IMR-90 (cell line): ENCODE measurements around the gene CHMP1A. TPM values are rescaled to one million over a fixed set of nuclear protein-coding genes. Genes with fewer than 3 reads are reported as not detected.

ENCODE experiments used
- ATAC-seq: fragments of 200-7000 bp; cut with Tn5 transposase; 2 replicates; pipeline ENCODE4 v1.9.1; 2020; ENCODE audit warnings: low read depth, mild to moderate bottlenecking, moderate library complexity
- BruUV-seq: library from RNA; stranded (reverse); fragments of 400-500 nt; replicated peaks from 2 replicates; lab custom pipeline; 2021; lab: Mats Ljungman, UMichigan
- CTCF ChIA-PET: fragments of 300-600 bp; formaldehyde crosslinking; extraction: SDS; loops from one replicate; lab custom pipeline; 2021; ENCODE audit warnings: antibody characterized with exemption; lab: Yijun Ruan, JAX
- POLR2A ChIA-PET: fragments of 300-600 bp; sonication (Branson Sonifier 250); formaldehyde crosslinking; loops from one replicate; lab custom pipeline; 2022; ENCODE audit warnings: antibody characterized with exemption; ENCODE audit not compliant: unreplicated experiment; lab: Charles Lee
- DNase-seq: peaks from one replicate; pipeline ENCODE4 v3.0.0; 2013
- H2AFZ ChIP-seq: replicated peaks from 2 replicates; pipeline ENCODE3; 2013; ENCODE audit warnings: low read length, mild to moderate bottlenecking; ENCODE audit not compliant: poor library complexity
- H2AK5ac ChIP-seq: 2 replicates; pipeline ENCODE4 v1.6.1; 2013; ENCODE audit warnings: low read depth, low read length, inconsistent platforms
- H2AK9ac ChIP-seq: replicated peaks from 2 replicates; pipeline ENCODE3; 2013; ENCODE audit warnings: mild to moderate bottlenecking, low read depth, low read length, moderate library complexity; ENCODE audit not compliant: poor library complexity
- H2BK120ac ChIP-seq: 2 replicates; pipeline ENCODE4 v1.6.1; 2013; ENCODE audit warnings: low read depth, low read length, inconsistent platforms
- H2BK15ac ChIP-seq: 3 replicates; pipeline ENCODE4 v1.6.1; 2013; ENCODE audit warnings: low read depth, low read length, inconsistent platforms
- H2BK20ac ChIP-seq: 2 replicates; pipeline ENCODE4 v1.6.1; 2013; ENCODE audit warnings: low read depth, mild to moderate bottlenecking, inconsistent platforms, low read length, moderate library complexity
- H2BK5ac ChIP-seq: 2 replicates; pipeline ENCODE4 v1.6.1; 2013; ENCODE audit warnings: mild to moderate bottlenecking, low read depth, low read length, inconsistent platforms; ENCODE audit not compliant: poor library complexity, severe bottlenecking
- H3K14ac ChIP-seq: replicated peaks from 2 replicates; pipeline ENCODE4 v1.6.1; 2013; ENCODE audit warnings: low read depth, low read length, inconsistent platforms
- H3K18ac ChIP-seq: 2 replicates; pipeline ENCODE4 v1.6.1; 2013; ENCODE audit warnings: low read depth, low read length, control low read depth
- H3K23ac ChIP-seq: 2 replicates; pipeline ENCODE4 v1.6.1; 2013; ENCODE audit warnings: low read depth, low read length, inconsistent platforms
- H3K27ac ChIP-seq: 2 replicates; pipeline ENCODE4 v1.5.1; 2013; ENCODE audit warnings: mild to moderate bottlenecking, control low read depth, low read length; ENCODE audit not compliant: insufficient read depth
- H3K27me3 ChIP-seq: 2 replicates; pipeline ENCODE4 v1.6.1; 2013; ENCODE audit warnings: low read length; ENCODE audit not compliant: control insufficient read depth, insufficient read depth
- H3K36me3 ChIP-seq: 2 replicates; pipeline ENCODE4 v1.6.1; 2013; ENCODE audit warnings: low read length, mixed read lengths; ENCODE audit not compliant: control insufficient read depth, insufficient read depth
- H3K4ac ChIP-seq: 2 replicates; pipeline ENCODE4 v1.6.1; 2013; ENCODE audit warnings: low read depth, low read length, inconsistent platforms
- H3K4me1 ChIP-seq: 2 replicates; pipeline ENCODE4 v1.6.1; 2013; ENCODE audit warnings: low read length, mixed read lengths; ENCODE audit not compliant: control insufficient read depth, insufficient read depth
- H3K4me2 ChIP-seq: 2 replicates; pipeline ENCODE4 v1.6.1; 2013; ENCODE audit warnings: low read depth, mild to moderate bottlenecking, control low read depth, low read length, moderate library complexity
- H3K4me3 ChIP-seq: 2 replicates; pipeline ENCODE4 v1.5.1; 2013; ENCODE audit warnings: low read depth, mild to moderate bottlenecking, control low read depth, low read length, moderate library complexity; ENCODE audit not compliant: insufficient read depth
- H3K56ac ChIP-seq: 2 replicates; pipeline ENCODE4 v1.6.1; 2013; ENCODE audit warnings: low read length, inconsistent platforms; ENCODE audit not compliant: insufficient read depth; ENCODE audit errors: extremely low read depth
- H3K79me1 ChIP-seq, 2 experiments: 2 replicates each; pipeline ENCODE4 v1.6.1; 2013; ENCODE audit warnings: low read length in 2 of 2, inconsistent platforms in 1 of 2, low read depth in 1 of 2
- H3K9ac ChIP-seq: 2 replicates; pipeline ENCODE4 v1.6.1; 2013; ENCODE audit warnings: low read depth, low read length, control low read depth
- H3K9me1 ChIP-seq: 2 replicates; pipeline ENCODE4 v1.6.1; 2013; ENCODE audit warnings: low read length, inconsistent platforms; ENCODE audit not compliant: insufficient read depth
- H3K9me3 ChIP-seq: 2 replicates; pipeline ENCODE4 v1.6.1; 2013; ENCODE audit warnings: low read length; ENCODE audit not compliant: control insufficient read depth, insufficient read depth
- H4K20me1 ChIP-seq: 2 replicates; pipeline ENCODE4 v1.6.1; 2013; ENCODE audit warnings: low read length, inconsistent platforms; ENCODE audit not compliant: insufficient read depth
- H4K5ac ChIP-seq: 2 replicates; pipeline ENCODE4 v1.6.1; 2013; ENCODE audit warnings: mild to moderate bottlenecking, low read depth, low read length, control low read depth
- H4K8ac ChIP-seq, 2 experiments: 2 replicates each; pipeline ENCODE4 v1.6.1; 2013; ENCODE audit warnings: low read depth in 2 of 2, low read length in 2 of 2, control low read depth in 1 of 2, inconsistent platforms in 1 of 2
- H4K91ac ChIP-seq: 2 replicates; pipeline ENCODE4 v1.6.1; 2013; ENCODE audit warnings: low read depth, low read length, inconsistent platforms; ENCODE audit not compliant: insufficient read depth
- BHLHE40 ChIP-seq: fragments of 150-350 bp; IDR thresholded peaks from 2 replicates; pipeline ENCODE4 v1.6.1; 2016; ENCODE audit warnings: mild to moderate bottlenecking, low read depth, low read length
- CEBPB ChIP-seq: IDR thresholded peaks from 2 replicates; pipeline ENCODE4 v1.6.1; 2012; ENCODE audit warnings: low read depth, low read length, improper control_type of control experiment
- CHD1 ChIP-seq: IDR thresholded peaks from 2 replicates; pipeline ENCODE4 v1.6.1; 2012; ENCODE audit warnings: low read depth, low read length, improper control_type of control experiment
- FOS ChIP-seq: fragments of 150-350 bp; IDR thresholded peaks from 2 replicates; pipeline ENCODE4 v1.6.1; 2016; ENCODE audit warnings: low read depth, low read length
- MAFK ChIP-seq: IDR thresholded peaks from 2 replicates; pipeline ENCODE4 v1.6.1; 2012; ENCODE audit warnings: low read depth, low read length, improper control_type of control experiment
- MAZ ChIP-seq: IDR thresholded peaks from 2 replicates; pipeline ENCODE4 v1.6.1; 2012; ENCODE audit warnings: low read depth, mild to moderate bottlenecking, low read length, improper control_type of control experiment, moderate library complexity, borderline replicate concordance
- MXI1 ChIP-seq: IDR thresholded peaks from 2 replicates; pipeline ENCODE4 v1.6.1; 2012; ENCODE audit warnings: low read depth, mild to moderate bottlenecking, low read length, moderate library complexity, borderline replicate concordance
- NFE2L2 ChIP-seq: fragments of 150-350 bp; IDR thresholded peaks from 2 replicates; pipeline ENCODE4 v1.6.1; 2016; ENCODE audit warnings: low read depth, mild to moderate bottlenecking, low read length
- POLR2A ChIP-seq: IDR thresholded peaks from 2 replicates; pipeline ENCODE4 v1.6.1; 2012; ENCODE audit warnings: mild to moderate bottlenecking, low read depth, low read length
- RAD21 ChIP-seq: IDR thresholded peaks from 2 replicates; pipeline ENCODE4 v1.6.1; 2012; ENCODE audit warnings: low read length, improper control_type of control experiment
- RCOR1 ChIP-seq: IDR thresholded peaks from 2 replicates; pipeline ENCODE4 v1.6.1; 2012; ENCODE audit warnings: mild to moderate bottlenecking, low read length, improper control_type of control experiment; ENCODE audit not compliant: insufficient replicate concordance
- RFX5 ChIP-seq: IDR thresholded peaks from 2 replicates; pipeline ENCODE4 v1.8.0; 2012; ENCODE audit warnings: low read depth, mild to moderate bottlenecking, low read length, moderate library complexity
- SMC3 ChIP-seq: fragments of 150-350 bp; IDR thresholded peaks from 2 replicates; pipeline ENCODE4 v1.6.1; 2016; ENCODE audit warnings: low read depth, mild to moderate bottlenecking, antibody characterized with exemption, low read length, moderate library complexity
- WGBS, 2 experiments: methylation state at CpG; one replicate each; pipeline versions ENCODE4 v1.1.5 to v1.1.7; 2013; ENCODE audit warnings: missing lambda C conversion rate in 2 of 2; ENCODE audit not compliant: insufficient read length in 1 of 2; ENCODE audit errors: extremely low coverage in 2 of 2; 5-methylcytosine and 5-hydroxymethylcytosine counted together
- dilution Hi-C: fragments of 300-500 bp; cut with HindIII; formaldehyde crosslinking; loops from one replicate; pipeline ENCODE4 v1.14.3; 2018; ENCODE audit warnings: low sequenced_read_pairs; ENCODE audit not compliant: unreplicated experiment
- in situ Hi-C: fragments of 300-500 bp; cut with MboI; formaldehyde crosslinking; loops from 3 replicates; pipeline ENCODE4 v1.14.3; 2019; ENCODE audit warnings: low sequenced_read_pairs, inconsistent platforms, mixed read lengths
- intact Hi-C: fragments of 100-400 bp; cut with micrococcal nuclease; formaldehyde crosslinking; loops from 2 replicates; pipeline ENCODE4 v1.10.0; 2022
- polyA plus RNA-seq, 3 experiments: library from polyadenylated mRNA; depleted of rRNA; stranded (reverse); fragments of >200 nt; gene quantifications; 2 replicates each; pipeline ENCODE4 v1.2.3, GENCODE V29; 2012; ENCODE audit warnings: low replicate concordance in 1 of 3
- total RNA-seq: library from RNA; depleted of rRNA; stranded (reverse); fragments of >200 nt; gene quantifications from 2 replicates; pipeline ENCODE4 v1.2.3, GENCODE V29; 2012
- TF ChIP-seq, protein P1 (sequence below): fragments of 150-350 bp; IDR thresholded peaks from 2 replicates; pipeline ENCODE4 v1.6.1; 2016; ENCODE audit warnings: low read depth, mild to moderate bottlenecking, low read length, moderate library complexity, borderline replicate concordance
- TF ChIP-seq, protein P2 (sequence below): conservative IDR thresholded peaks from 2 replicates; pipeline ENCODE4 v1.5.1; 2012; ENCODE audit warnings: mild to moderate bottlenecking, low read depth, low read length, improper control_type of control experiment
- TF ChIP-seq, protein P3 (sequence below): fragments of 150-350 bp; IDR thresholded peaks from 2 replicates; pipeline ENCODE4 v1.6.1; 2017; ENCODE audit warnings: mild to moderate bottlenecking, antibody characterized with exemption, low read length, low read depth

The CHMP1A gene
- total and polyA plus RNA-seq, 2 of the 4 experiments (the other 2 are of a cell fraction) = 97.3 to 99.8 TPM

DNA sequence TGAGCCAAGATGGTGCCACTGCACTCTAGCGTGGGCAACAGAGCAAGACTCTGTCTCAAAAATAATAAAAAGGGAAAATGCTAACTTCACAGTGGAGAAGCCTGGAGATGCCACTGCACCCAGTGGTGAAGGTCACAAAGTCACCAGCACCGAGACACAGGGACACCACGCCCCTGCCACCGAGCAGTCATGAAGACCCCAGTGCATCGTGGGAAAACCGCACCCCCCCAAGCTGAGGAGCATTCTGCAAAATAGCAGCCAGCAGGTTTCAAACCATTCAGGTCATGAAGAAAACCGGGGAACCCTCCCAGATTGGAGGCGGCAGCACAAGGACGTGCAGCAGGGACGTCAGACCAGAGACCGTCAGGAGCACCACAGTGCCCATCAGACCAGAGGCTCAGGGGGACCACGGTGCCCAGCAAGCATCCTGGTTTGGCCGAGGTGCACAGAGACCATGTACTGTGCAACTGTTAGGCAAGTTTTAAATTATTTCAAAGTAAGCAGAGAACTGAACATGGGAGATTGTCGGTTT, 13.7 kb downstream of the CHMP1A start:
- ChIA-PET CTCF (no interaction called here), POLR2A (no interaction called here)
- peaks cover 38% of the 10 kb centered on the region for H3K36me3 ChIP-seq
- H3K27ac ChIP-seq = no peak overlapping the region
- H3K4ac ChIP-seq = no peak overlapping the region
- H3K4me2 ChIP-seq = no peak overlapping the region
- no peak overlapping the region for H2BK20ac ChIP-seq
- H2AK9ac ChIP-seq = no peak overlapping the region
- TF ChIP-seq RAD21 (no peak), RCOR1 (no peak), BHLHE40 (no peak), CHD1 (no peak), RFX5 (no peak), NFE2L2 (no peak), FOS (no peak), CEBPB (no peak), MAZ (no peak), SMC3 (no peak), POLR2A (no peak), MAFK (no peak), MXI1 (no peak)
- TF ChIP-seq, protein P1, sequence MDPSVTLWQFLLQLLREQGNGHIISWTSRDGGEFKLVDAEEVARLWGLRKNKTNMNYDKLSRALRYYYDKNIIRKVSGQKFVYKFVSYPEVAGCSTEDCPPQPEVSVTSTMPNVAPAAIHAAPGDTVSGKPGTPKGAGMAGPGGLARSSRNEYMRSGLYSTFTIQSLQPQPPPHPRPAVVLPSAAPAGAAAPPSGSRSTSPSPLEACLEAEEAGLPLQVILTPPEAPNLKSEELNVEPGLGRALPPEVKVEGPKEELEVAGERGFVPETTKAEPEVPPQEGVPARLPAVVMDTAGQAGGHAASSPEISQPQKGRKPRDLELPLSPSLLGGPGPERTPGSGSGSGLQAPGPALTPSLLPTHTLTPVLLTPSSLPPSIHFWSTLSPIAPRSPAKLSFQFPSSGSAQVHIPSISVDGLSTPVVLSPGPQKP = no peak
- TF ChIP-seq, protein P2, sequence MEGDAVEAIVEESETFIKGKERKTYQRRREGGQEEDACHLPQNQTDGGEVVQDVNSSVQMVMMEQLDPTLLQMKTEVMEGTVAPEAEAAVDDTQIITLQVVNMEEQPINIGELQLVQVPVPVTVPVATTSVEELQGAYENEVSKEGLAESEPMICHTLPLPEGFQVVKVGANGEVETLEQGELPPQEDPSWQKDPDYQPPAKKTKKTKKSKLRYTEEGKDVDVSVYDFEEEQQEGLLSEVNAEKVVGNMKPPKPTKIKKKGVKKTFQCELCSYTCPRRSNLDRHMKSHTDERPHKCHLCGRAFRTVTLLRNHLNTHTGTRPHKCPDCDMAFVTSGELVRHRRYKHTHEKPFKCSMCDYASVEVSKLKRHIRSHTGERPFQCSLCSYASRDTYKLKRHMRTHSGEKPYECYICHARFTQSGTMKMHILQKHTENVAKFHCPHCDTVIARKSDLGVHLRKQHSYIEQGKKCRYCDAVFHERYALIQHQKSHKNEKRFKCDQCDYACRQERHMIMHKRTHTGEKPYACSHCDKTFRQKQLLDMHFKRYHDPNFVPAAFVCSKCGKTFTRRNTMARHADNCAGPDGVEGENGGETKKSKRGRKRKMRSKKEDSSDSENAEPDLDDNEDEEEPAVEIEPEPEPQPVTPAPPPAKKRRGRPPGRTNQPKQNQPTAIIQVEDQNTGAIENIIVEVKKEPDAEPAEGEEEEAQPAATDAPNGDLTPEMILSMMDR = no peak
- TF ChIP-seq, protein P3, sequence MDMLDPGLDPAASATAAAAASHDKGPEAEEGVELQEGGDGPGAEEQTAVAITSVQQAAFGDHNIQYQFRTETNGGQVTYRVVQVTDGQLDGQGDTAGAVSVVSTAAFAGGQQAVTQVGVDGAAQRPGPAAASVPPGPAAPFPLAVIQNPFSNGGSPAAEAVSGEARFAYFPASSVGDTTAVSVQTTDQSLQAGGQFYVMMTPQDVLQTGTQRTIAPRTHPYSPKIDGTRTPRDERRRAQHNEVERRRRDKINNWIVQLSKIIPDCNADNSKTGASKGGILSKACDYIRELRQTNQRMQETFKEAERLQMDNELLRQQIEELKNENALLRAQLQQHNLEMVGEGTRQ = no peak
- no peak overlapping the region for H3K14ac ChIP-seq
- H3K4me3 ChIP-seq = no peak overlapping the region
- in situ Hi-C loops (loop anchor here (5.0 kb wide), 1 partner anchor 72 kb away; no protein-coding TSS in a partner anchor), dilution Hi-C loops (no loop called here), intact Hi-C loops (no loop called here)
- no peak for DNase-seq
- H2AK5ac ChIP-seq = no peak overlapping the region
- no peak overlapping the region for H4K8ac ChIP-seq
- H3K9ac ChIP-seq = no peak overlapping the region
- H3K27me3 ChIP-seq = no peaks in the 10 kb centered on the region
- no peak overlapping the region for H3K23ac ChIP-seq
- H2BK15ac ChIP-seq = no peak overlapping the region
- H3K4me1 ChIP-seq = peaks cover 2% of the 10 kb centered on the region; the same call in 1 of the 2 replicates
- H2BK5ac ChIP-seq = no peak overlapping the region
- H2BK120ac ChIP-seq = no peak overlapping the region
- no peak overlapping the region for H2AFZ ChIP-seq
- BruUV-seq = no TSS peak
- H4K5ac ChIP-seq = no peak overlapping the region
- H4K91ac ChIP-seq = no peak overlapping the region
- no peaks in the 10 kb centered on the region for H3K9me3 ChIP-seq
- peaks cover 8% of the 10 kb centered on the region; the same call in 1 of the 2 replicates for H4K20me1 ChIP-seq
- no peak for ATAC-seq
- H3K9me1 ChIP-seq = no peaks in the 10 kb centered on the region
- 87% methylated on average over 10 of the region's 14 CpGs; no CpG with 5 or more reads in 1 of the 2 experiments for WGBS, 2 experiments
- H3K56ac ChIP-seq = no peak overlapping the region
- peaks cover 4 to 11% of the 10 kb centered on the region in 2 experiments; a peak in 2 of 4 replicates for H3K79me1 ChIP-seq
- H3K18ac ChIP-seq = no peak overlapping the region
